GM18870 (cell line): ENCODE results near the gene RAD21L1.

Source experiments
- ATAC-seq: cut with Tn5 transposase; IDR thresholded peaks from one replicate; pipeline ENCODE4 v1.9.1; 2021; ENCODE audit warnings: moderate library complexity; ENCODE audit not compliant: unreplicated experiment

RAD21L1 gene

GRCh38 chr20:1225783-1226654, at the start of gene RAD21L1:
TSS of gene RAD21L1 (plus strand) at chr20:1226044. CDS start at chr20:1228454, 2,410 bp downstream.
- ATAC-seq: no peak

GRCh38 chr20:1177680-1178079, 48.2 kb upstream of the RAD21L1 start:
- ATAC-seq: no peak

- ATAC-seq: no peak
These were observed 47.7 kb upstream of the RAD21L1 start for GRCh38 chr20:1178103-1178502.

- ATAC-seq: no peak
These were observed 47.2 kb upstream of the RAD21L1 start for GRCh38 chr20:1178623-1179022.

GRCh38 chr20:1180949-1181348, 44.9 kb upstream of the RAD21L1 start:
- ATAC-seq: no peak

- no peak for ATAC-seq
These were observed 43.7 kb upstream of the RAD21L1 start for GRCh38 chr20:1182106-1182505.

GRCh38 chr20:1183153-1183552, 42.7 kb upstream of the RAD21L1 start:
- ATAC-seq: no peak

- ATAC-seq: no peak
These were observed 41.6 kb upstream of the RAD21L1 start for GRCh38 chr20:1184260-1184637.

GRCh38 chr20:1184638-1185315, 41.1 kb upstream of the RAD21L1 start, which contains the start of gene TMEM74B:
TSS of gene TMEM74B (minus strand) at chr20:1184981. CDS start at chr20:1183801, 1,180 bp downstream.
- no peak for ATAC-seq

- no peak for ATAC-seq
These were observed 40.5 kb upstream of the RAD21L1 start for GRCh38 chr20:1185316-1185741.

GRCh38 chr20:1185790-1186334, 40.0 kb upstream of the RAD21L1 start:
- no peak for ATAC-seq

- no peak for ATAC-seq
These were observed 39.4 kb upstream of the RAD21L1 start for GRCh38 chr20:1186367-1186991.

- no peak for ATAC-seq
These were observed 38.2 kb upstream of the RAD21L1 start for GRCh38 chr20:1187605-1188171.

- no peak for ATAC-seq
These were observed 37.5 kb upstream of the RAD21L1 start for GRCh38 chr20:1188347-1188746.

- ATAC-seq: no peak
These were observed 36.0 kb upstream of the RAD21L1 start for GRCh38 chr20:1189827-1190226.

GRCh38 chr20:1190847-1191246, 35.0 kb upstream of the RAD21L1 start:
- no peak for ATAC-seq

- ATAC-seq: no peak
These were observed 34.5 kb upstream of the RAD21L1 start for GRCh38 chr20:1191299-1191698.

GRCh38 chr20:1195226-1195625, 30.6 kb upstream of the RAD21L1 start:
- ATAC-seq: no peak

GRCh38 chr20:1196634-1197033, 29.2 kb upstream of the RAD21L1 start:
- ATAC-seq: no peak

GRCh38 chr20:1197801-1198200, 28.0 kb upstream of the RAD21L1 start:
- ATAC-seq: no peak

- ATAC-seq: no peak
These were observed 27.1 kb upstream of the RAD21L1 start for GRCh38 chr20:1198751-1199150.
